Ureter (tissue), 1 donor: Measurements from ENCODE around the gene SNX9. TPM values are rescaled to one million over a fixed set of nuclear protein-coding genes. Genes with fewer than 3 reads are reported as not detected.
"Not testable (repeated sequence)": the region's sequence is repeated elsewhere in the genome, so short reads cannot be mapped to it uniquely, and the experiment has no call there.

Experiments
- DNase-seq: peaks from one replicate; pipeline ENCODE4 v3.0.0-alpha.2; 2020; ENCODE audit warnings: low spot score
- total RNA-seq: library from RNA; stranded (reverse); gene quantifications from one replicate; pipeline ENCODE4 v1.2.4, GENCODE V29; 2023
- donor health status: DM: yes; HTN: yes; CAD: no.

SNX9 gene
- total RNA-seq, 1 donor from 2014 or later, result 45.8 TPM

DNA sequence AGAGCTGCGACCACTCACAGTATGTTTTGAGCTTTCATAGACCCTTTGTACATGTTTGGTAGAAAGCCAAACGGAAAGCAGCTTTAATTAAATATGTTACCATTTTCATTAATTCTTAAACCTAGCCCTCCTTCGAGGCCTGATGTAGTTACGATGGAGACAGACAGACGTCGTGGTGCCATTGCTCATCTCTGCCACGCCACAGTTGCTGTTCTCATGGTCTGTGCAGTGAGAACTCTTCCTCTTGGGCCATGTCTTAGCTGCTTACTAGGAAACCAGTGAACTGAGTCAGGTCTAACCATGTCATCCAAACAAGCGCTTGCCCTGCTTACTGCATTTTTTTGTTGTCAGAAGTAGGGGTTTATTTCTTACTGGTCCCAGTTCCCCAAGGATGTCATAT, 62.8 kb downstream of the SNX9 start:
- no peak for DNase-seq

GRCh38 chr6:157887892-157888291, 64.8 kb downstream of the SNX9 start:
- DNase-seq, result no peak

DNA sequence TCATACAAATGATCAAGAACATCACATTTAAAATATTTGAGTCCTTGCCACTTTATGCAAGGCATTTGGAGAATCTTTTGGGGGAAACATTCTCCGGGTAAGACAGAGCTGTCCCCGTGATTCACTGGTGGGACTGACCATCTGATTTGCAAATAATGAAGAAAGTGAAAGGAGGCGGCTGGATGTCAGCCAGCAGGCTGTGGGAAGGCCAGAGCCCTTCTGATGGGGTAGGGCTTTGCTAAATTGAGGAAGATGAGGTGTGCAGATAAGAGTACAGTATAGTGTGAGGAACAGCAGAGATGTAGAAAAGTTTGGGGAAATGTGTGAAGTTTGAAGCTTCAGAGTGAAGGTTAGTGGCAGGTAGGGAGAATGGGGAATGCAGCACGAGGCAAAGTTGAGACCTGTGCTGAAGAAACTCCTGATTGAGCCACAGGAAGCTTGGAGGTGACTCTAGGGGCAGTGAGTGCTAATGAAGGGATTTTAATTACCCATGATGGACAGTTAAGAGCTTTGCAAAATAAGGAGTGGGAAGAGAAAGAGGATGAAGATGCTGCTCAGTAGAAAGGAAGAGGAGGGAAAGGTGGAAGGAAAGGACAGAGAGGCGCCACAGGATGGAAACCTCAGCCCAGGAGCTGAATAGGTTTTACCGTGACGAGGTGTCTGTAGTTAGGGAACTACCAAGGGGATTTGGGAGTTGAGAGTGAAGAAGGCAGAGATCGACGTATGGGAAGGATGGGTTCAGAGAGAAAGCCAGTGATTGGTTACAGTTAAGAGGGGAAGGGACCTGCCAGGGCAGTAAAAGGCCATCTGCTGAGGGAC, 68.7 kb downstream of the SNX9 start:
- no peak for DNase-seq

- DNase-seq, result no peak
Measured at GRCh38 chr6:157892363-157892877, 69.4 kb downstream of the SNX9 start.

- DNase-seq, result no peak
Measured at GRCh38 chr6:157893238-157893637, 70.2 kb downstream of the SNX9 start.

DNA sequence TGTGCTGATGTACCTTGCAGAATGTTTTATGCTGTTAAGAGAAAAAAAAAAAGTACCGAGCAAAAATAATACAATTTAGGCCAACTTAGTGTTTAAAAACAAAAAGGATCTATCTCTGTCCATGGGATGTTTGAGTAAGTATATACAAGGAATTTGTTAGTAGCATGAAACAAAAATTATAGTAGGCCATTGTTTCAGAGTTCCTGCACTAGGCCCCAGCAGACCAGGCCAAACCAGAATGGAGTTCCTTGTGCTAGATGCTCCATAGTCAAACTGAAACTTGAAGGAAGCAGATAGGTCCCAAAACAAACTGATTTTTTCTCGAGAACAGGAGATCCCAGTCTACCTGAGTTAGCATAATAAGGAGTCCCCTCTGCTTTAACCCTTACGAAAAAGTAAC, 72.5 kb downstream of the SNX9 start:
- no peak for DNase-seq

DNA sequence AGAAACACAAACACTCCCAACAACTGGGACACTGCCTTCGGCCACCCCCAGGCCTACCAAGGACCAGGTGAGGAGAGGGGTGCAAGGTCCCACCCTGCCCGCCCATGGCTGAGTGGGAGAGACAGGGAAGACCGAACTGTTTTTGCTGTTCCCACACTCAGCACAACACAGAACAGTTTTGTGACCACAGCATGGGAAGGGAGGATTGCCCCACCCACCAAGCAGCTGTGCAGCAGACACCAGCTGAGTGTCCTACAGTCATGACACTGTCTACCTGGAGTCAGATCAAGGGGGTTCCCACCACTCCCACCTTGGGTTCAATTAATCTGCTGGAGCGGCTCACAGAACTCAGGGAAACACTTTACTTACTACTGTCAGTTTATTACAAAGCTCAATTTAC, 73.9 kb downstream of the SNX9 start:
- no peak for DNase-seq

GRCh38 chr6:157898169-157898568, 75.1 kb downstream of the SNX9 start:
- no peak for DNase-seq

DNA sequence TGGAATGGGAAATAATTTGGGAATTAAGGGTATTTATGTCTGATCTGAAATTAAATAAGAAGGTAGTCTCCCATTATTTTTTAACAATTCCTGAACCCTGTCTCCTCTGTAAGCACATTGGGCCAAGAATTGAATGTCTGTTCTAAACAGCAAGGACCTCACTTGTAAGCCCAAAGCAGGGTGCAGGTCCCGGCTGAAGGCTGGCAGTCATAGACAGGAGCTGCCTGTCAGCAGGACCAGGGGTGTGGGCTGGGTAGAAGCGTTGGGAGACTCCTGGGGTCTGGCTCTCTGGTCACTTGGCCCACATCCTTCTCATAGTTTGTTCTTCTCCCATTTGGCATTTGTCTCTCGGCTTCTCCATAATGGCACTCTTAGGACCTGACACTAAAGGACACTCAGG, 75.6 kb downstream of the SNX9 start:
- no peak for DNase-seq

DNA sequence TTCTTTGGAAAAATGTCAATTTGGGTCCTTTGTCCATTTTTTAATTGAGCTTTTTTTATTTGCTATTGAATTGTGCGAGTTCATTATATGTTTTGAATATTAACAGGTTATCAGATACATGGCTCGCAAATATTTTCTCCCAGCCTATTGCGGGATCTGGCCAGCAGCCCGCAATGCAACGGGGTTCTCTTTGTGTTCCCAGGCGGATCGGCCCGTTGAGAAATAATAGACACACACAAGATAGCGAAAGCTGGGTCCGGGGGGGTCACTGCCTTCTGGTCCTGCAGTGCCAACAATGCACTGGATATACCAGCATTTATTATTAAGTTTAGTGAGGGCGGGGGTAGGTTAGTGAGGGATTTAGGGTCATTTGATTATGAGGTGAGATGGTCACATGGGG, 77.2 kb downstream of the SNX9 start:
- DNase-seq, result not testable (repeated sequence)

GRCh38 chr6:157900751-157901150, 77.7 kb downstream of the SNX9 start:
- DNase-seq, result not testable (repeated sequence)

DNA sequence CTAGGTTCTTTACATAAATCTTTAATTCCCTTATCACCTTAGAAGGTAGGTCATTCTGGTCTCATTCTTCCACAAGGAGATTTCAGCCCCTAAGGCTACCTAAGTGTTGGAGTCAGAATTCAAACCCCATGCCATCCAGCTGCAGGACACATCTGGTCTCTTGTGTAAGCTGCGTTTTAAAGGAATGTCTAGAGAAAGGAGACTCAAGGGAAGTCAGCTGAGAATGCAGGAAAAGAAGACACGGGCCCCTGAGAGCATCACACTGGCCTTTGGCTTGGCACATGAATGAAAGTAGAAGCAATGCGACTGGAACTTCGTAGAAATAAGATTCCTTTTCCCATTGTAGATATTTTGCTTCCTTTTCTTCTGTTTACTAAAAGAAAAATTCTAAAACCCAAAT, 82.0 kb downstream of the SNX9 start:
- no peak for DNase-seq

DNA sequence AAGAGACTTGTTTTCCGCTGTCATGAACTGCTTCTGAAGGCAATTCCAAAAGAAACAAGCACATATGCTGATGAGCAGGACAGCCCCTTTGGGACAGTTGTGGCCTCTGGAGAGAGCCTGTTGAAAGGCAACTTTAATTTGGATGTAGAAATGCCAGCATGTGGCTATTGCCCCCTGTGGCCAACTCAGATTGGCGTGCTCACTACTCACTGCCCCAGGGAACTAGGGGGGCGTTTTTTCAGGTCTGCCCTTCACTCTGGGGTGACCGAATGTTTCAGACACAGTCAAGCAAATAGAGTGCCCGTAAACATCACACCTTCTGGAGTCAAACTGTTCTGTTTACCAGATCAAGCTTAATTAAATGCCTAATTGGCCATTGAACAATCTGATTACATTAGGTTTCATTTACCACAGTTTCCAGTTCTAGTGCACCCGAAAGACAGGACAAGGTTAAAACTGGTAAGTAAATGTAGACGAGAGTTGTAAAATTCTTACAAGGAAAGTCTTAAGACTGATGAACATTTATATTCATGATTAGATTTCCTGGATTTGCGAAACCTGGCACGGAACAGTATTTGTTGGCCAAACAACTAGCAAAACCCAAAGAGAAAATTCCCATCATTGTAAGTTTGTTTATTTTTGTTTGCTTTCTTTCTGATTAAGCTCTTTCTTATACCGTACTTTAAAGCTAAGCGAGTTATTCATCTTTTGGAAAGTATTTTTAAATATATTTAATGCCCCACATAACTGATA, 82.7 kb downstream of the SNX9 start:
- DNase-seq, result no peak

GRCh38 chr6:157906537-157907061, 83.6 kb downstream of the SNX9 start:
- DNase-seq, result no peak

- no peak for DNase-seq
Measured at GRCh38 chr6:157907651-157908050, 84.6 kb downstream of the SNX9 start.

DNA sequence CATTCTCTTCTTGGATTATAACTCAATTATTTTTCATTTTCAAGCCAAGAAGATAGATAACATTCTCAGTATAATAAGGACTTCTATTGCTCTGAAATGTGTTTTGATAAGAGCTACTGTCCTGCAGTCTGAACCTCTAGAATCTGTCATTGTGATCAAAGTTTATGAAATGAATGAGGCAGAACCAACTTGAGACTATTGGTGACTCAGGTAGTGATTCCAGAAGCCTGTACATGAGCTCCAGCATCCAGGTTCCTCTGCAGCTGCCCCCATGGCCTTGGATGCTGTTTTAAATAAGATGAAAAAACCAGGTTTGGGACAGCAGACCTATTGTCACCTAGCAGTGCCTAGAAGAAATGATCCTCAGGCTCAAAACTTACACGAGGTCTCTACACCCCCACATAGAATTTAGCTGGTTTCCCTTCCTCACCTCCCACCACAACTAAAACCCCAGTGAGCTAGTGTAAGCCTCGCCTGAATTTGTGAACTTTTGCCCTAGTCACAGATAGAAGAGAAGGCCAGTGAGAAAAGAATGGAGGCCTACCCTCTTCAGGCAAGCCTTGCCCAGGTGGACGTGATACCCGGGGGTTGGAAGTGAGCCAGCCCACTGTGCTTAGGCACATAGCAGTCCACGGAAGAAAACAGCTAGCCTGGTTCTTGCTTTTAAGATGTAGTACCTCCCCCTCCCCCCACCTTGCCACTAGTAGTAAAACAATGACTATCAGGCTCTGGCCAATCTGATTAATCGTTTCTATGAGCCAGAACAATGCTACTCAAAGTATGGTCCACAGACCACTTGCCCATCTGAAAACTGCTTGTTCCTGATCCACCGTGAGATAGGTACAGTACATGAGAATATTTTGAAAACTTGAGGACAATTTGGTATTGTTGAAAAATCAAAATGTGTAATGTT, 85.6 kb downstream of the SNX9 start:
- DNase-seq, result no peak

DNA sequence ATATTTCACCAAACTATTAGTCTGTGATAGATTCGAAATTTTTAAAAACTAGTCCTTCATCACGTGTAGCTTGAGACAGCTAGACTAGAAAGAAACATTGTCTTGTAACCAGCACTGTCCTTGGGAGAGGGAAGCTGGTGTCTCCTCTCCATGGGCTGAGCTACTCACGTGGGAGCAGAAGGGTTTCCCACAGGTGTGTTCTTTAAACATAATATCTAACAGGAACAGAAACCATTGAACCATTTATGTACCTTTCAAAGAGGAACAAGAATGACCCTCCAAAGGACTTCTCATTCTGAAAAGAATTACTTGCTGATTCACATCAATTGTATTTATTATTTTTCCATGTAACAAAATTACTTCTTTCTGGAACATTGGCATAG, 86.2 kb downstream of the SNX9 start:
- no peak for DNase-seq

DNA sequence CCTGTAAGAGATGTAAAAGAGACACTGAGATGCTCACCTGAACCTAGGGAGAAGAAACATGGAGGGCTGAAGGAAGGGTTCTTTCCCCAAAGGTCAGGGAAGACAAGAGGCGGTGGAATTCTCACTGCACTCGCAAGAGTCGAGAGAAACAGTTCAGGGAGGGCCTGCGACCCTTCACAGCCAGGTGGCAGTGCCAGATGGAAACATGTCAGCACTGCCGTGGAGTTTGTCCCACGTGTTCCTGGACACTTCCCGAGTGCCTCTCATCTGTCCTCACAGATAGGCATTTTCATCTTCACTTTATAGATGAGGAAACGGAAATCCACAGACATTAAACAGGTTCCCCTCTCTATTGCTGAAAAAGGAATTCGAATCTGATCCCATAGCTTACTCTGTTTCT, 88.2 kb downstream of the SNX9 start:
- DNase-seq, result no peak

GRCh38 chr6:157911786-157912185, 88.7 kb downstream of the SNX9 start:
- DNase-seq, result no peak

GRCh38 chr6:157912326-157912725, 89.3 kb downstream of the SNX9 start:
- no peak for DNase-seq

GRCh38 chr6:157921685-157922367, 98.8 kb downstream of the SNX9 start:
- no peak for DNase-seq
